Measurements from ENCODE around the gene AP2A2. TPM values are rescaled to one million over a fixed set of nuclear protein-coding genes. Genes with fewer than 3 reads are reported as not detected.

AP2A2 gene
- total RNA-seq, 2 experiments from 2014 or later, result 24.9 to 43.0 TPM

DNA sequence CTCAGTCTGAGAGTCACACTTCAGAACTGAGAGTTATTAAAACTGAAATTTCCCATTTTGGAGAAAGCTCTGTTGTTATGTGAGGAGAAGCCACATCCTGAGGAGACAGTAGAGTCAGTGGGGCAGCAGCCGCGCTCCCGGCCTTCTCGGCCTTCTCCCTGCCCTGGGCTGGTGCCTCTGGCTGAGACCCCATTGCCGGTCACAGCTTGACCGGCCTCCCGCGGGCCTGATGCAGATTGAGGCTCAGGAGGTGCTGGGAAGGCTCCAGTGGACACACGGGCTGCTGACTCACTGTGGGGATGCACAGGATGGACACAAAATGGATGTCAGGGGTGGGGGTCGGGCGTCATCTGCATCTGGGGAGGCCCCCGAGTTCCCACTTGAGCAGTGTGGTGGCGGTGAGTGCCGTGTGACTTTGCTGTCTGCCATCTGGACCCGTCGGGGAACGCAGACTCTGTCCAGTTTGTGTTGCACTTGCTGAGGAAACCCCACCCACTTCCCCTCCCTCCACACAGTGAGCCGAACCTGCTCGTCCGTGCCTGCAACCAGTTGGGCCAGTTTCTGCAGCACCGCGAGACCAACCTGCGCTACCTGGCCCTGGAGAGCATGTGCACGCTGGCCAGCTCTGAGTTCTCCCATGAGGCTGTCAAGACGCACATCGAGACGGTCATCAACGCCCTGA, 60.7 kb downstream of the AP2A2 start:
- H3K27ac ChIP-seq (ENCODE audit: low read depth, low read length, poor library complexity, severe bottlenecking), result no peak overlapping the region
- BruUV-seq (replicated peaks), result no TSS peak
- H2AFZ ChIP-seq (ENCODE audit: low read length), result no peak overlapping the region
- no peaks in the 10 kb centered on the region for H3K4me1 ChIP-seq (ENCODE audit: insufficient read depth, low read length, poor library complexity, severe bottlenecking)
- no peaks in the 10 kb centered on the region for H3K9me2 ChIP-seq (ENCODE audit: insufficient read depth, low read length)
- DNase-seq (ENCODE audit: low spot score), result no peak
- H3K36me3 ChIP-seq (ENCODE audit: insufficient read depth, low read length), result peaks cover 51% of the 10 kb centered on the region
- H3K79me2 ChIP-seq (ENCODE audit: insufficient read depth, low read depth, low read length), result no peaks in the 10 kb centered on the region
- no peak overlapping the region for H3K4me2 ChIP-seq (ENCODE audit: low read length)
- ChIA-PET POLR2A (no interaction called here), CTCF (ENCODE audit: unreplicated experiment) (no interaction called here)
- intact Hi-C loops (cut with micrococcal nuclease; ENCODE audit: unreplicated experiment), result no loop called here
- no peak overlapping the region for H3K4me3 ChIP-seq (ENCODE audit: low read depth, low read length, poor library complexity, severe bottlenecking)
- H4K20me1 ChIP-seq (ENCODE audit: insufficient read depth, low read length), result no peaks in the 10 kb centered on the region
- no peaks in the 10 kb centered on the region for H3K9me3 ChIP-seq (ENCODE audit: low read length)
- TF ChIP-seq EZH2phosphoT487 (IDR thresholded peaks at IDR 0.05; ENCODE audit: borderline replicate concordance, low read depth, low read length), result no peak
- TF ChIP-seq, protein P1, sequence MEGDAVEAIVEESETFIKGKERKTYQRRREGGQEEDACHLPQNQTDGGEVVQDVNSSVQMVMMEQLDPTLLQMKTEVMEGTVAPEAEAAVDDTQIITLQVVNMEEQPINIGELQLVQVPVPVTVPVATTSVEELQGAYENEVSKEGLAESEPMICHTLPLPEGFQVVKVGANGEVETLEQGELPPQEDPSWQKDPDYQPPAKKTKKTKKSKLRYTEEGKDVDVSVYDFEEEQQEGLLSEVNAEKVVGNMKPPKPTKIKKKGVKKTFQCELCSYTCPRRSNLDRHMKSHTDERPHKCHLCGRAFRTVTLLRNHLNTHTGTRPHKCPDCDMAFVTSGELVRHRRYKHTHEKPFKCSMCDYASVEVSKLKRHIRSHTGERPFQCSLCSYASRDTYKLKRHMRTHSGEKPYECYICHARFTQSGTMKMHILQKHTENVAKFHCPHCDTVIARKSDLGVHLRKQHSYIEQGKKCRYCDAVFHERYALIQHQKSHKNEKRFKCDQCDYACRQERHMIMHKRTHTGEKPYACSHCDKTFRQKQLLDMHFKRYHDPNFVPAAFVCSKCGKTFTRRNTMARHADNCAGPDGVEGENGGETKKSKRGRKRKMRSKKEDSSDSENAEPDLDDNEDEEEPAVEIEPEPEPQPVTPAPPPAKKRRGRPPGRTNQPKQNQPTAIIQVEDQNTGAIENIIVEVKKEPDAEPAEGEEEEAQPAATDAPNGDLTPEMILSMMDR (conservative IDR thresholded peaks at IDR 0.05; ENCODE audit: low read length), result no peak

DNA sequence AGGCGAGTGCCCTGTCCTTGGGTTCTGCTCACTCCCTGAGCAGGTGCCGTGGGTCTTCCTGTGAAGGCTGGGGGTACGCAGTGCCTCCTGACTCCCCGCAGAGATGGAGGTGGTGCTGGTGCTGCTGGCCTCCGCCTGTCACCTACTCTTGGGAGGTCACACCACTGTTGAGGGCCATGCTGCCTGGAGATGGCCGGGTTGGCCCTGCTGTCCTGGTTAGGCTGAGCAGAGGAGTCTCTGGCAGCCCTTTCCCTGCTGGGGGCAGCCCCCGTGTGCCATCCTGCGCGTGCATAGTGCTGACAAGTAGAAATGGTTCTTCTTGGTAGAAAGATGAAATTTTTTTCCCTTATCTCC, 61.3 kb downstream of the AP2A2 start:
- H3K79me2 ChIP-seq (ENCODE audit: insufficient read depth, low read depth, low read length), result no peaks in the 10 kb centered on the region
- no TSS peak for BruUV-seq (replicated peaks)
- CTCF ChIA-PET (ENCODE audit: unreplicated experiment), result no interaction called here
- TF ChIP-seq, protein P1 (conservative IDR thresholded peaks at IDR 0.05; ENCODE audit: low read length), result no peak
- no peak for TF ChIP-seq EZH2phosphoT487 (IDR thresholded peaks at IDR 0.05; ENCODE audit: borderline replicate concordance, low read depth, low read length)
- no peak overlapping the region for H3K27ac ChIP-seq (ENCODE audit: low read depth, low read length, poor library complexity, severe bottlenecking)
- intact Hi-C loops (cut with micrococcal nuclease; ENCODE audit: unreplicated experiment), result no loop called here
- H3K9me3 ChIP-seq (ENCODE audit: low read length), result no peaks in the 10 kb centered on the region
- no peaks in the 10 kb centered on the region for H4K20me1 ChIP-seq (ENCODE audit: insufficient read depth, low read length)
- no peaks in the 10 kb centered on the region for H3K4me1 ChIP-seq (ENCODE audit: insufficient read depth, low read length, poor library complexity, severe bottlenecking)
- no peak overlapping the region for H3K4me2 ChIP-seq (ENCODE audit: low read length)
- POLR2A ChIA-PET, result no interaction called here
- H3K4me3 ChIP-seq (ENCODE audit: low read depth, low read length, poor library complexity, severe bottlenecking), result no peak overlapping the region
- no peak for DNase-seq (ENCODE audit: low spot score)
- H3K36me3 ChIP-seq (ENCODE audit: insufficient read depth, low read length), result peaks cover 47% of the 10 kb centered on the region
- no peak overlapping the region for H2AFZ ChIP-seq (ENCODE audit: low read length)
- no peaks in the 10 kb centered on the region for H3K9me2 ChIP-seq (ENCODE audit: insufficient read depth, low read length)

DNA sequence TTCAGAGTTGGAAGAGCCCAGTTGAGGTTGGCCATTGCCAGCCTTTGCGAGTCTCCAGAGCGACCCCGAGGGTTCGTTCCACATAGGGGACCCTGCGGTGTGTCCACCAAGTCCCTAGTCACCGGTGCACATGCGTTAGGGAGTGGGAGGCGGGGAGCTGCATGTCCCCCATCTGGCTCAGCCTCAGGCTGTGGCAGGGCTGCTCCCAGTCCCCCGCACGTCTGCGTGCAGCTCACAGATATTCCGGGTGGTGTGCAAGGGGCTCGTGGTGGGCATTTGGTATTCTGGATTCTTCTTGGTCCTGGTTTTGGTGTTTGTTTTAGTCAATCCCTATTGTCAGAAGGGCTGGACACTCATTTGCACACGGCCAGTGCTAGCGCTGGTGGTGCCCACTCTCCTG, 62.0 kb downstream of the AP2A2 start:
- Histone ChIP-seq H3K36me3 (ENCODE audit: insufficient read depth, low read length) (peaks cover 43% of the 10 kb centered on the region), H3K4me2 (ENCODE audit: low read length) (no peak overlapping the region), H3K9me2 (ENCODE audit: insufficient read depth, low read length) (no peaks in the 10 kb centered on the region), H3K4me1 (ENCODE audit: insufficient read depth, low read length, poor library complexity, severe bottlenecking) (no peaks in the 10 kb centered on the region), H2AFZ (ENCODE audit: low read length) (no peak overlapping the region), H3K9me3 (ENCODE audit: low read length) (no peaks in the 10 kb centered on the region), H4K20me1 (ENCODE audit: insufficient read depth, low read length) (no peaks in the 10 kb centered on the region), H3K79me2 (ENCODE audit: insufficient read depth, low read depth, low read length) (no peaks in the 10 kb centered on the region), H3K4me3 (ENCODE audit: low read depth, low read length, poor library complexity, severe bottlenecking) (no peak overlapping the region), H3K27ac (ENCODE audit: low read depth, low read length, poor library complexity, severe bottlenecking) (no peak overlapping the region)
- no TSS peak for BruUV-seq (replicated peaks)
- intact Hi-C loops (cut with micrococcal nuclease; ENCODE audit: unreplicated experiment), result no loop called here
- ChIA-PET CTCF (ENCODE audit: unreplicated experiment) (no interaction called here), POLR2A (no interaction called here)
- no peak for TF ChIP-seq EZH2phosphoT487 (IDR thresholded peaks at IDR 0.05; ENCODE audit: borderline replicate concordance, low read depth, low read length)
- TF ChIP-seq, protein P1 (conservative IDR thresholded peaks at IDR 0.05; ENCODE audit: low read length), result no peak
- DNase-seq (ENCODE audit: low spot score), result no peak

Measured in OCI-LY7 (cell line).